IMR-90 (cell line): ENCODE measurements around the gene ZNF248. TPM values are rescaled to one million over a fixed set of nuclear protein-coding genes. Genes with fewer than 3 reads are reported as not detected.

Experiments used
- ATAC-seq: fragments of 200-7000 bp; cut with Tn5 transposase; 2 replicates; pipeline ENCODE4 v1.9.1; 2020; ENCODE audit warnings: low read depth, mild to moderate bottlenecking, moderate library complexity
- BruUV-seq: library from RNA; stranded (reverse); fragments of 400-500 nt; replicated peaks from 2 replicates; lab custom pipeline; 2021; lab: Mats Ljungman, UMichigan
- CTCF ChIA-PET: fragments of 300-600 bp; formaldehyde crosslinking; extraction: SDS; loops from one replicate; lab custom pipeline; 2021; ENCODE audit warnings: antibody characterized with exemption; lab: Yijun Ruan, JAX
- POLR2A ChIA-PET: fragments of 300-600 bp; sonication (Branson Sonifier 250); formaldehyde crosslinking; loops from one replicate; lab custom pipeline; 2022; ENCODE audit warnings: antibody characterized with exemption; ENCODE audit not compliant: unreplicated experiment; lab: Charles Lee
- DNase-seq: peaks from one replicate; pipeline ENCODE4 v3.0.0; 2013
- H2AFZ ChIP-seq: replicated peaks from 2 replicates; pipeline ENCODE3; 2013; ENCODE audit warnings: low read length, mild to moderate bottlenecking; ENCODE audit not compliant: poor library complexity
- H2AK5ac ChIP-seq: 2 replicates; pipeline ENCODE4 v1.6.1; 2013; ENCODE audit warnings: low read depth, low read length, inconsistent platforms
- H2AK9ac ChIP-seq: replicated peaks from 2 replicates; pipeline ENCODE3; 2013; ENCODE audit warnings: mild to moderate bottlenecking, low read depth, low read length, moderate library complexity; ENCODE audit not compliant: poor library complexity
- H2BK120ac ChIP-seq: 2 replicates; pipeline ENCODE4 v1.6.1; 2013; ENCODE audit warnings: low read depth, low read length, inconsistent platforms
- H2BK15ac ChIP-seq: 3 replicates; pipeline ENCODE4 v1.6.1; 2013; ENCODE audit warnings: low read depth, low read length, inconsistent platforms
- H2BK20ac ChIP-seq: 2 replicates; pipeline ENCODE4 v1.6.1; 2013; ENCODE audit warnings: low read depth, mild to moderate bottlenecking, inconsistent platforms, low read length, moderate library complexity
- H2BK5ac ChIP-seq: 2 replicates; pipeline ENCODE4 v1.6.1; 2013; ENCODE audit warnings: mild to moderate bottlenecking, low read depth, low read length, inconsistent platforms; ENCODE audit not compliant: poor library complexity, severe bottlenecking
- H3K14ac ChIP-seq: replicated peaks from 2 replicates; pipeline ENCODE4 v1.6.1; 2013; ENCODE audit warnings: low read depth, low read length, inconsistent platforms
- H3K18ac ChIP-seq: 2 replicates; pipeline ENCODE4 v1.6.1; 2013; ENCODE audit warnings: low read depth, low read length, control low read depth
- H3K23ac ChIP-seq: 2 replicates; pipeline ENCODE4 v1.6.1; 2013; ENCODE audit warnings: low read depth, low read length, inconsistent platforms
- H3K27ac ChIP-seq: 2 replicates; pipeline ENCODE4 v1.5.1; 2013; ENCODE audit warnings: mild to moderate bottlenecking, control low read depth, low read length; ENCODE audit not compliant: insufficient read depth
- H3K27me3 ChIP-seq: 2 replicates; pipeline ENCODE4 v1.6.1; 2013; ENCODE audit warnings: low read length; ENCODE audit not compliant: control insufficient read depth, insufficient read depth
- H3K36me3 ChIP-seq: 2 replicates; pipeline ENCODE4 v1.6.1; 2013; ENCODE audit warnings: low read length, mixed read lengths; ENCODE audit not compliant: control insufficient read depth, insufficient read depth
- H3K4ac ChIP-seq: 2 replicates; pipeline ENCODE4 v1.6.1; 2013; ENCODE audit warnings: low read depth, low read length, inconsistent platforms
- H3K4me1 ChIP-seq: 2 replicates; pipeline ENCODE4 v1.6.1; 2013; ENCODE audit warnings: low read length, mixed read lengths; ENCODE audit not compliant: control insufficient read depth, insufficient read depth
- H3K4me2 ChIP-seq: 2 replicates; pipeline ENCODE4 v1.6.1; 2013; ENCODE audit warnings: low read depth, mild to moderate bottlenecking, control low read depth, low read length, moderate library complexity
- H3K4me3 ChIP-seq: 2 replicates; pipeline ENCODE4 v1.5.1; 2013; ENCODE audit warnings: low read depth, mild to moderate bottlenecking, control low read depth, low read length, moderate library complexity; ENCODE audit not compliant: insufficient read depth
- H3K56ac ChIP-seq: 2 replicates; pipeline ENCODE4 v1.6.1; 2013; ENCODE audit warnings: low read length, inconsistent platforms; ENCODE audit not compliant: insufficient read depth; ENCODE audit errors: extremely low read depth
- H3K79me1 ChIP-seq, 2 experiments: 2 replicates each; pipeline ENCODE4 v1.6.1; 2013; ENCODE audit warnings: low read length in 2 of 2, inconsistent platforms in 1 of 2, low read depth in 1 of 2
- H3K9ac ChIP-seq: 2 replicates; pipeline ENCODE4 v1.6.1; 2013; ENCODE audit warnings: low read depth, low read length, control low read depth
- H3K9me1 ChIP-seq: 2 replicates; pipeline ENCODE4 v1.6.1; 2013; ENCODE audit warnings: low read length, inconsistent platforms; ENCODE audit not compliant: insufficient read depth
- H3K9me3 ChIP-seq: 2 replicates; pipeline ENCODE4 v1.6.1; 2013; ENCODE audit warnings: low read length; ENCODE audit not compliant: control insufficient read depth, insufficient read depth
- H4K20me1 ChIP-seq: 2 replicates; pipeline ENCODE4 v1.6.1; 2013; ENCODE audit warnings: low read length, inconsistent platforms; ENCODE audit not compliant: insufficient read depth
- H4K5ac ChIP-seq: 2 replicates; pipeline ENCODE4 v1.6.1; 2013; ENCODE audit warnings: mild to moderate bottlenecking, low read depth, low read length, control low read depth
- H4K8ac ChIP-seq, 2 experiments: 2 replicates each; pipeline ENCODE4 v1.6.1; 2013; ENCODE audit warnings: low read depth in 2 of 2, low read length in 2 of 2, control low read depth in 1 of 2, inconsistent platforms in 1 of 2
- H4K91ac ChIP-seq: 2 replicates; pipeline ENCODE4 v1.6.1; 2013; ENCODE audit warnings: low read depth, low read length, inconsistent platforms; ENCODE audit not compliant: insufficient read depth
- CEBPB ChIP-seq: IDR thresholded peaks from 2 replicates; pipeline ENCODE4 v1.6.1; 2012; ENCODE audit warnings: low read depth, low read length, improper control_type of control experiment
- CHD1 ChIP-seq: IDR thresholded peaks from 2 replicates; pipeline ENCODE4 v1.6.1; 2012; ENCODE audit warnings: low read depth, low read length, improper control_type of control experiment
- CTCF ChIP-seq: conservative IDR thresholded peaks from 2 replicates; pipeline ENCODE4 v1.5.1; 2012; ENCODE audit warnings: mild to moderate bottlenecking, low read depth, low read length, improper control_type of control experiment
- MXI1 ChIP-seq: IDR thresholded peaks from 2 replicates; pipeline ENCODE4 v1.6.1; 2012; ENCODE audit warnings: low read depth, mild to moderate bottlenecking, low read length, moderate library complexity, borderline replicate concordance
- NFE2L2 ChIP-seq: fragments of 150-350 bp; IDR thresholded peaks from 2 replicates; pipeline ENCODE4 v1.6.1; 2016; ENCODE audit warnings: low read depth, mild to moderate bottlenecking, low read length
- RAD21 ChIP-seq: IDR thresholded peaks from 2 replicates; pipeline ENCODE4 v1.6.1; 2012; ENCODE audit warnings: low read length, improper control_type of control experiment
- RFX5 ChIP-seq: IDR thresholded peaks from 2 replicates; pipeline ENCODE4 v1.8.0; 2012; ENCODE audit warnings: low read depth, mild to moderate bottlenecking, low read length, moderate library complexity
- USF2 ChIP-seq: fragments of 150-350 bp; IDR thresholded peaks from 2 replicates; pipeline ENCODE4 v1.6.1; 2017; ENCODE audit warnings: mild to moderate bottlenecking, antibody characterized with exemption, low read length, low read depth
- WGBS, 2 experiments: methylation state at CpG; one replicate each; pipeline versions ENCODE4 v1.1.5 to v1.1.7; 2013; ENCODE audit warnings: missing lambda C conversion rate in 2 of 2; ENCODE audit not compliant: insufficient read length in 1 of 2; ENCODE audit errors: extremely low coverage in 2 of 2; 5-methylcytosine and 5-hydroxymethylcytosine counted together
- dilution Hi-C: fragments of 300-500 bp; cut with HindIII; formaldehyde crosslinking; loops from one replicate; pipeline ENCODE4 v1.14.3; 2018; ENCODE audit warnings: low sequenced_read_pairs; ENCODE audit not compliant: unreplicated experiment
- in situ Hi-C: fragments of 300-500 bp; cut with MboI; formaldehyde crosslinking; loops from 3 replicates; pipeline ENCODE4 v1.14.3; 2019; ENCODE audit warnings: low sequenced_read_pairs, inconsistent platforms, mixed read lengths
- intact Hi-C: fragments of 100-400 bp; cut with micrococcal nuclease; formaldehyde crosslinking; loops from 2 replicates; pipeline ENCODE4 v1.10.0; 2022
- polyA plus RNA-seq, 3 experiments: library from polyadenylated mRNA; depleted of rRNA; stranded (reverse); fragments of >200 nt; gene quantifications; 2 replicates each; pipeline ENCODE4 v1.2.3, GENCODE V29; 2012; ENCODE audit warnings: low replicate concordance in 1 of 3
- total RNA-seq: library from RNA; depleted of rRNA; stranded (reverse); fragments of >200 nt; gene quantifications from 2 replicates; pipeline ENCODE4 v1.2.3, GENCODE V29; 2012

The ZNF248 gene
- total and polyA plus RNA-seq, 2 of the 4 experiments (the other 2 are of a cell fraction), result 5.1 to 5.7 TPM

GRCh38 chr10:37780536-37780935, 76.9 kb downstream of the ZNF248 start:
- DNase-seq (no peak), ATAC-seq (no peak)
- Histone ChIP-seq H3K36me3 (no peaks in the 10 kb centered on the region), H2AK5ac (no peak overlapping the region), H3K14ac (no peak overlapping the region), H3K79me1 (no peaks in the 10 kb centered on the region), H3K27me3 (no peaks in the 10 kb centered on the region), H3K9me1 (no peaks in the 10 kb centered on the region), H4K20me1 (no peaks in the 10 kb centered on the region), H2BK20ac (no peak overlapping the region), H3K4me2 (no peak overlapping the region), H3K4me3 (no peak overlapping the region), H3K4me1 (no peaks in the 10 kb centered on the region), H3K56ac (no peak overlapping the region), H2AFZ (no peak overlapping the region), H4K91ac (no peak overlapping the region), H3K18ac (no peak overlapping the region), H3K27ac (no peak overlapping the region), H4K5ac (no peak overlapping the region), H3K9ac (no peak overlapping the region), H3K4ac (no peak overlapping the region), H4K8ac (no peak overlapping the region), H3K23ac (no peak overlapping the region), H2BK15ac (no peak overlapping the region), H2AK9ac (no peak overlapping the region), H2BK5ac (no peak overlapping the region), H3K9me3 (peaks cover 15% of the 10 kb centered on the region), H2BK120ac (no peak overlapping the region)
- ChIA-PET CTCF (no interaction called here), POLR2A (no interaction called here)
- intact Hi-C loops, result no loop called here
- WGBS, 2 experiments, result 58% methylated on average over 5 of the region's 32 CpGs; no CpG with 5 or more reads in 1 of the 2 experiments
- no TSS peak for BruUV-seq
- TF ChIP-seq CTCF (no peak), RAD21 (no peak), NFE2L2 (no peak), CHD1 (no peak), RFX5 (no peak), USF2 (no peak), CEBPB (no peak), MXI1 (no peak)
- dilution Hi-C loops, result no loop called here
- in situ Hi-C loops, result no loop called here
